HL-60 (cell line): ENCODE measurements around the gene FAM120A.

ENCODE experiments used
- CTCF ChIP-seq: IDR thresholded peaks from one replicate; pipeline ENCODE4 v1.5.1; 2011; ENCODE audit warnings: low read length, control low read depth, inconsistent platforms; ENCODE audit not compliant: insufficient read depth
- GABPA ChIP-seq: IDR thresholded peaks from 2 replicates; pipeline ENCODE4 v1.6.1; 2012; ENCODE audit warnings: low read depth
- TF ChIP-seq, protein P1 (sequence below): IDR thresholded peaks from 2 replicates; pipeline ENCODE4 v1.6.1; 2012; ENCODE audit warnings: low read depth; ENCODE audit not compliant: insufficient replicate concordance

- no peak for TF ChIP-seq CTCF
- TF ChIP-seq, protein P1, sequence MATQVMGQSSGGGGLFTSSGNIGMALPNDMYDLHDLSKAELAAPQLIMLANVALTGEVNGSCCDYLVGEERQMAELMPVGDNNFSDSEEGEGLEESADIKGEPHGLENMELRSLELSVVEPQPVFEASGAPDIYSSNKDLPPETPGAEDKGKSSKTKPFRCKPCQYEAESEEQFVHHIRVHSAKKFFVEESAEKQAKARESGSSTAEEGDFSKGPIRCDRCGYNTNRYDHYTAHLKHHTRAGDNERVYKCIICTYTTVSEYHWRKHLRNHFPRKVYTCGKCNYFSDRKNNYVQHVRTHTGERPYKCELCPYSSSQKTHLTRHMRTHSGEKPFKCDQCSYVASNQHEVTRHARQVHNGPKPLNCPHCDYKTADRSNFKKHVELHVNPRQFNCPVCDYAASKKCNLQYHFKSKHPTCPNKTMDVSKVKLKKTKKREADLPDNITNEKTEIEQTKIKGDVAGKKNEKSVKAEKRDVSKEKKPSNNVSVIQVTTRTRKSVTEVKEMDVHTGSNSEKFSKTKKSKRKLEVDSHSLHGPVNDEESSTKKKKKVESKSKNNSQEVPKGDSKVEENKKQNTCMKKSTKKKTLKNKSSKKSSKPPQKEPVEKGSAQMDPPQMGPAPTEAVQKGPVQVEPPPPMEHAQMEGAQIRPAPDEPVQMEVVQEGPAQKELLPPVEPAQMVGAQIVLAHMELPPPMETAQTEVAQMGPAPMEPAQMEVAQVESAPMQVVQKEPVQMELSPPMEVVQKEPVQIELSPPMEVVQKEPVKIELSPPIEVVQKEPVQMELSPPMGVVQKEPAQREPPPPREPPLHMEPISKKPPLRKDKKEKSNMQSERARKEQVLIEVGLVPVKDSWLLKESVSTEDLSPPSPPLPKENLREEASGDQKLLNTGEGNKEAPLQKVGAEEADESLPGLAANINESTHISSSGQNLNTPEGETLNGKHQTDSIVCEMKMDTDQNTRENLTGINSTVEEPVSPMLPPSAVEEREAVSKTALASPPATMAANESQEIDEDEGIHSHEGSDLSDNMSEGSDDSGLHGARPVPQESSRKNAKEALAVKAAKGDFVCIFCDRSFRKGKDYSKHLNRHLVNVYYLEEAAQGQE, result no peak
- TF ChIP-seq GABPA, result no peak
These were observed 82.4 kb downstream of the FAM120A start for GRCh38 chr9:93533863-93534262.
